HepG2 (cell line): ENCODE measurements around the gene ZDHHC18. TPM values are rescaled to one million over a fixed set of nuclear protein-coding genes. Genes with fewer than 3 reads are reported as not detected.
"Not testable (repeated sequence)": the region's sequence is repeated elsewhere in the genome, so short reads cannot be mapped to it uniquely, and the experiment has no call there.

ENCODE experiments used
- ADNP ChIP-seq: sonication (generic); formaldehyde crosslinking; IDR thresholded peaks from 2 replicates; pipeline ENCODE4 v1.4.0; 2020; ENCODE audit warnings: missing genetic modification reagents
- ATF7 ChIP-seq, 2 experiments: fragments of 450-650 bp in 1 of 2; sonication (generic) in 1 of 2; formaldehyde crosslinking in 1 of 2; IDR thresholded peaks; 2 replicates each; pipeline versions ENCODE4 v1.4.0 to v1.6.1; 2016 to 2020; ENCODE audit warnings: antibody characterized with exemption in 1 of 2, mild to moderate bottlenecking in 1 of 2, missing genetic modification reagents in 1 of 2
- CBFB ChIP-seq: sonication (generic); formaldehyde crosslinking; IDR thresholded peaks from 2 replicates; pipeline ENCODE4 v1.4.0; 2020; ENCODE audit warnings: missing genetic modification reagents
- EP300 ChIP-seq, 3 experiments: sonication (generic) in 1 of 3; formaldehyde crosslinking in 1 of 3; IDR thresholded peaks; 2 replicates each; pipeline versions ENCODE4 v1.5.1 to v1.6.1; 2011 to 2020; ENCODE audit warnings: low read depth in 2 of 3, low read length in 2 of 3, borderline replicate concordance in 1 of 3, improper control_type of control experiment in 1 of 3, mild to moderate bottlenecking in 1 of 3, missing genetic modification reagents in 1 of 3, moderate library complexity in 1 of 3
- FOXA1 ChIP-seq, 2 experiments: fragments of 450-650 bp in 1 of 2; sonication (generic) in 1 of 2; formaldehyde crosslinking in 1 of 2; IDR thresholded peaks; 2 replicates each; pipeline versions ENCODE4 v1.4.0 to v1.6.1; 2016 to 2020; ENCODE audit warnings: missing genetic modification reagents in 1 of 2
- GABPA ChIP-seq, 2 experiments: IDR thresholded peaks; 2 replicates each; pipeline ENCODE4 v1.6.1; 2011 to 2016; ENCODE audit warnings: low read depth in 2 of 2, low read length in 1 of 2, missing biosample characterization in 1 of 2, missing genetic modification characterization in 1 of 2
- KAT8 ChIP-seq: IDR thresholded peaks from 2 replicates; pipeline ENCODE4 v1.6.1; 2016; ENCODE audit warnings: missing genetic modification reagents, missing compliant biosample characterization
- KLF12 ChIP-seq: sonication (generic); formaldehyde crosslinking; IDR thresholded peaks from 2 replicates; pipeline ENCODE4 v1.4.0; 2020; ENCODE audit warnings: missing genetic modification reagents, borderline replicate concordance
- MAZ ChIP-seq, 2 experiments: sonication (generic) in 1 of 2; formaldehyde crosslinking in 1 of 2; IDR thresholded peaks; 2 replicates each; pipeline versions ENCODE4 v1.5.0 to v1.6.1; 2012 to 2020; ENCODE audit warnings: low read depth in 2 of 2, mild to moderate bottlenecking in 2 of 2, borderline replicate concordance in 1 of 2, improper control_type of control experiment in 1 of 2, low read length in 1 of 2, missing genetic modification reagents in 1 of 2, moderate library complexity in 1 of 2
- MIER3 ChIP-seq: IDR thresholded peaks from 2 replicates; pipeline ENCODE4 v1.6.1; 2016; ENCODE audit warnings: missing compliant biosample characterization, borderline replicate concordance
- MTA1 ChIP-seq: sonication (generic); formaldehyde crosslinking; IDR thresholded peaks from 2 replicates; pipeline ENCODE4 v1.4.0; 2020; ENCODE audit warnings: missing genetic modification reagents, mild to moderate bottlenecking, borderline replicate concordance
- NR2F6 ChIP-seq, 2 experiments: IDR thresholded peaks; 2 replicates each; pipeline ENCODE4 v1.6.1; 2016; ENCODE audit warnings: antibody characterized with exemption in 1 of 2, mild to moderate bottlenecking in 1 of 2
- SKI ChIP-seq: fragments of 450-650 bp; IDR thresholded peaks from one replicate; pipeline ENCODE4 v1.6.1; 2018; ENCODE audit warnings: mild to moderate bottlenecking; ENCODE audit not compliant: partially characterized antibody
- STAG1 ChIP-seq: sonication (generic); formaldehyde crosslinking; IDR thresholded peaks from 2 replicates; pipeline ENCODE4 v1.4.0; 2020; ENCODE audit warnings: missing genetic modification reagents
- ZKSCAN8 ChIP-seq: IDR thresholded peaks from 2 replicates; pipeline ENCODE4 v1.6.1; 2016; ENCODE audit warnings: borderline replicate concordance, missing genetic modification reagents, missing compliant biosample characterization
- ZMYM2 ChIP-seq: sonication (generic); formaldehyde crosslinking; IDR thresholded peaks from 2 replicates; pipeline ENCODE4 v1.8.0; 2022; ENCODE audit warnings: mild to moderate bottlenecking, missing genetic modification reagents
- ZNF543 ChIP-seq: sonication (generic); formaldehyde crosslinking; IDR thresholded peaks from 2 replicates; pipeline ENCODE4 v1.4.0; 2020; ENCODE audit warnings: mild to moderate bottlenecking, missing genetic modification reagents
- ZNF619 ChIP-seq: sonication (generic); formaldehyde crosslinking; IDR thresholded peaks from 2 replicates; pipeline ENCODE4 v1.4.0; 2020; ENCODE audit warnings: mild to moderate bottlenecking, missing genetic modification reagents
- ZNF644 ChIP-seq: IDR thresholded peaks from 2 replicates; pipeline ENCODE4 v1.6.1; 2016; ENCODE audit warnings: low read depth
- polyA plus RNA-seq, 8 experiments: library from polyadenylated mRNA; depleted of rRNA in 3 of 8; stranded (reverse) in 7 of 8; unstranded in 1 of 8; fragments of >200 nt; fragmentation: Illumina TruSeq in 4 of 8; extraction: Trizol in 4 of 8; gene quantifications; 2 replicates each; pipeline versions ENCODE4 v1.2.1 to v1.2.3, GENCODE V29; 2011 to 2016; ENCODE audit warnings: low read depth in 4 of 8, missing spikeins in 1 of 8, mixed read lengths in 1 of 8; ENCODE audit not compliant: insufficient read depth in 1 of 8
- total RNA-seq, 5 experiments: library from RNA; depleted of rRNA; stranded (reverse); fragments of >200 nt; fragmentation: Illumina TruSeq; extraction: Trizol; gene quantifications; 2 replicates each; pipeline ENCODE4 v1.2.3, GENCODE V29; 2016; ENCODE audit warnings: low read depth in 1 of 5
- TF ChIP-seq, protein P1 (sequence below): sonication (generic); formaldehyde crosslinking; IDR thresholded peaks from 2 replicates; pipeline ENCODE4 v1.4.0; 2020; ENCODE audit warnings: missing genetic modification reagents
- TF ChIP-seq, protein P2 (sequence below): sonication (generic); formaldehyde crosslinking; IDR thresholded peaks from 2 replicates; pipeline ENCODE4 v1.5.0; 2020; ENCODE audit warnings: mild to moderate bottlenecking, missing genetic modification reagents, borderline replicate concordance
- TF ChIP-seq, protein P3 (sequence below), 2 experiments: fragments of 450-650 bp in 1 of 2; sonication (generic) in 1 of 2; formaldehyde crosslinking; IDR thresholded peaks; 2 replicates each; pipeline versions ENCODE4 v1.5.0 to v1.8.0; 2020 to 2022; ENCODE audit warnings: mild to moderate bottlenecking in 1 of 2, missing genetic modification reagents in 1 of 2

ZDHHC18 gene
- total and polyA plus RNA-seq, 2 of the 13 experiments (the other 11 are each of a cell fraction or from before 2014, with no cell fraction given): 13.2 to 35.3 TPM

DNA sequence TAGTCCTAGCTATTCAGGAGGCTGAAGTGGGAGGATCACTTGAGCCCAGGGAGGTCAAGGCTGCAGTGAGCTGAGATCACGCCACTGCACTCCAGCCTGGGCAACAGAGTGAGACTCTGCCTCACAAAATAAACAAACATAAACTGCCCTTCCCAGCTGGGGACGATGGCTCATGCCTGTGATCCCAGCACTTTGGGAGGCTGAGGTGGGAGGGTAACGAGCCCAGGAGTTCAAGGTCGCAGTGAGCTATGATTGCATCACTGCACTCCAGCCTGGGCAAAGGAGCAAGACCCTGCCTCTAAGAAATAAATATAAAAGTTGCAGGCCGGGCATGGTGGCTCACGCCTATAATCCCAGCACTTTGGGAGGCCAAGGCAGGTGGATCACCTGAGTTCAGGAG is 55.1 kb downstream of the ZDHHC18 start (continued):
- TF ChIP-seq MAZ (IDR thresholded peaks at IDR 0.05; ENCODE audit: borderline replicate concordance, low read depth, low read length); GABPA (IDR thresholded peaks at IDR 0.05; ENCODE audit: low read depth, low read length); EP300 (CRISPR knock-in tag; IDR thresholded peaks at IDR 0.05; ENCODE audit: borderline replicate concordance); FOXA1 (IDR thresholded peaks at IDR 0.05): not testable (repeated sequence)
- TF ChIP-seq MAZ (CRISPR knock-in tag; IDR thresholded peaks at IDR 0.05; ENCODE audit: low read depth): peak; percentile 35; the same call in 1 of the 2 replicates
- 0 out of 2 replicates have a peak, but pooled peaks have one; percentile 18 for TF ChIP-seq CBFB
- peak; percentile 67 for TF ChIP-seq MIER3 (CRISPR knock-in tag)
- TF ChIP-seq SKI: peak; percentile 84
- peak; percentile 75; the same call in 1 of the 2 replicates for TF ChIP-seq ZNF543
- 0 out of 2 replicates have a peak, but pooled peaks have one; percentile 11 for TF ChIP-seq ZNF644
- TF ChIP-seq ZNF619: 0 out of 2 replicates have a peak, but pooled peaks have one; percentile 28
- peak; percentile 98 for TF ChIP-seq ZMYM2 (CRISPR knock-in tag)
- peak; percentile 52; the same call in 1 of the 2 replicates for TF ChIP-seq KAT8 (CRISPR knock-in tag)
- TF ChIP-seq ZKSCAN8: peak; percentile 44; the same call in 1 of the 2 replicates
- TF ChIP-seq STAG1 (CRISPR knock-in tag): peak; percentile 30; the same call in 1 of the 2 replicates
- peak; percentile 79 for TF ChIP-seq NR2F6 (IDR thresholded peaks at IDR 0.05)
- TF ChIP-seq NR2F6 (CRISPR knock-in tag; IDR thresholded peaks at IDR 0.05): peak; percentile 90
- TF ChIP-seq GABPA (CRISPR knock-in tag; IDR thresholded peaks at IDR 0.05; ENCODE audit: low read depth): peak; percentile 14; the same call in 1 of the 2 replicates
- TF ChIP-seq EP300 (IDR thresholded peaks at IDR 0.05; ENCODE audit: low read depth in 2 of 2, low read length in 2 of 2): peak in 1 of 2 experiments; percentile 49; a peak in 1 of 4 replicates
- peak; percentile 83; the same call in 1 of the 2 replicates for TF ChIP-seq MTA1
- TF ChIP-seq, protein P1, sequence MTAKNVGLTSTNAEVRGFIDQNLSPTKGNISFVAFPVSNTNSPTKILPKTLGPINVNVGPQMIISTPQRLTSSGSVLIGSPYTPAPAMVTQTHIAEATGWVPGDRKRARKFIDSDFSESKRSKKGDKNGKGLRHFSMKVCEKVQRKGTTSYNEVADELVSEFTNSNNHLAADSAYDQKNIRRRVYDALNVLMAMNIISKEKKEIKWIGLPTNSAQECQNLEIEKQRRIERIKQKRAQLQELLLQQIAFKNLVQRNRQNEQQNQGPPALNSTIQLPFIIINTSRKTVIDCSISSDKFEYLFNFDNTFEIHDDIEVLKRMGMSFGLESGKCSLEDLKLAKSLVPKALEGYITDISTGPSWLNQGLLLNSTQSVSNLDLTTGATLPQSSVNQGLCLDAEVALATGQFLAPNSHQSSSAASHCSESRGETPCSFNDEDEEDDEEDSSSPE (CRISPR knock-in tag): 0 out of 2 replicates have a peak, but pooled peaks have one; percentile 29
- TF ChIP-seq, protein P2, sequence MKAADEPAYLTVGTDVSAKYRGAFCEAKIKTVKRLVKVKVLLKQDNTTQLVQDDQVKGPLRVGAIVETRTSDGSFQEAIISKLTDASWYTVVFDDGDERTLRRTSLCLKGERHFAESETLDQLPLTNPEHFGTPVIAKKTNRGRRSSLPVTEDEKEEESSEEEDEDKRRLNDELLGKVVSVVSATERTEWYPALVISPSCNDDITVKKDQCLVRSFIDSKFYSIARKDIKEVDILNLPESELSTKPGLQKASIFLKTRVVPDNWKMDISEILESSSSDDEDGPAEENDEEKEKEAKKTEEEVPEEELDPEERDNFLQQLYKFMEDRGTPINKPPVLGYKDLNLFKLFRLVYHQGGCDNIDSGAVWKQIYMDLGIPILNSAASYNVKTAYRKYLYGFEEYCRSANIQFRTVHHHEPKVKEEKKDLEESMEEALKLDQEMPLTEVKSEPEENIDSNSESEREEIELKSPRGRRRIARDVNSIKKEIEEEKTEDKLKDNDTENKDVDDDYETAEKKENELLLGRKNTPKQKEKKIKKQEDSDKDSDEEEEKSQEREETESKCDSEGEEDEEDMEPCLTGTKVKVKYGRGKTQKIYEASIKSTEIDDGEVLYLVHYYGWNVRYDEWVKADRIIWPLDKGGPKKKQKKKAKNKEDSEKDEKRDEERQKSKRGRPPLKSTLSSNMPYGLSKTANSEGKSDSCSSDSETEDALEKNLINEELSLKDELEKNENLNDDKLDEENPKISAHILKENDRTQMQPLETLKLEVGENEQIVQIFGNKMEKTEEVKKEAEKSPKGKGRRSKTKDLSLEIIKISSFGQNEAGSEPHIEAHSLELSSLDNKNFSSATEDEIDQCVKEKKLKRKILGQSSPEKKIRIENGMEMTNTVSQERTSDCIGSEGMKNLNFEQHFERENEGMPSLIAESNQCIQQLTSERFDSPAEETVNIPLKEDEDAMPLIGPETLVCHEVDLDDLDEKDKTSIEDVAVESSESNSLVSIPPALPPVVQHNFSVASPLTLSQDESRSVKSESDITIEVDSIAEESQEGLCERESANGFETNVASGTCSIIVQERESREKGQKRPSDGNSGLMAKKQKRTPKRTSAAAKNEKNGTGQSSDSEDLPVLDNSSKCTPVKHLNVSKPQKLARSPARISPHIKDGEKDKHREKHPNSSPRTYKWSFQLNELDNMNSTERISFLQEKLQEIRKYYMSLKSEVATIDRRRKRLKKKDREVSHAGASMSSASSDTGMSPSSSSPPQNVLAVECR (CRISPR knock-in tag): peak; percentile 59; the same call in 1 of the 2 replicates
- TF ChIP-seq, protein P3, sequence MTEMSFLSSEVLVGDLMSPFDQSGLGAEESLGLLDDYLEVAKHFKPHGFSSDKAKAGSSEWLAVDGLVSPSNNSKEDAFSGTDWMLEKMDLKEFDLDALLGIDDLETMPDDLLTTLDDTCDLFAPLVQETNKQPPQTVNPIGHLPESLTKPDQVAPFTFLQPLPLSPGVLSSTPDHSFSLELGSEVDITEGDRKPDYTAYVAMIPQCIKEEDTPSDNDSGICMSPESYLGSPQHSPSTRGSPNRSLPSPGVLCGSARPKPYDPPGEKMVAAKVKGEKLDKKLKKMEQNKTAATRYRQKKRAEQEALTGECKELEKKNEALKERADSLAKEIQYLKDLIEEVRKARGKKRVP (CRISPR knock-in tag; IDR thresholded peaks at IDR 0.05): peak in 1 of 2 experiments; percentile 89; a peak in 2 of 4 replicates
- peak; percentile 93 for TF ChIP-seq ADNP
- peak; percentile 83 for TF ChIP-seq FOXA1 (CRISPR knock-in tag; IDR thresholded peaks at IDR 0.05)
- TF ChIP-seq KLF12 (CRISPR knock-in tag): peak; percentile 54; the same call in 1 of the 2 replicates
- peak; percentile 60 for TF ChIP-seq ATF7 (IDR thresholded peaks at IDR 0.05)
- peak; percentile 80 for TF ChIP-seq ATF7 (CRISPR knock-in tag; IDR thresholded peaks at IDR 0.05)
